NCI-H748 (cell line): ENCODE results near the gene MEPCE.
A peak's percentile ranks its signal among the peaks of the same experiment; 100 is the strongest.

Source experiments
- DNase-seq: peaks from one replicate; lab custom pipeline; 2025; ENCODE audit not compliant: unreplicated experiment; lab: John Stamatoyannopoulos, UW

Gene MEPCE

GRCh38 chr7:100481466-100481865 lies 51.8 kb downstream of the MEPCE start:
- no peak for DNase-seq

GRCh38 chr7:100482728-100483089 lies 53.1 kb downstream of the MEPCE start:
- DNase-seq, result no peak

DNA sequence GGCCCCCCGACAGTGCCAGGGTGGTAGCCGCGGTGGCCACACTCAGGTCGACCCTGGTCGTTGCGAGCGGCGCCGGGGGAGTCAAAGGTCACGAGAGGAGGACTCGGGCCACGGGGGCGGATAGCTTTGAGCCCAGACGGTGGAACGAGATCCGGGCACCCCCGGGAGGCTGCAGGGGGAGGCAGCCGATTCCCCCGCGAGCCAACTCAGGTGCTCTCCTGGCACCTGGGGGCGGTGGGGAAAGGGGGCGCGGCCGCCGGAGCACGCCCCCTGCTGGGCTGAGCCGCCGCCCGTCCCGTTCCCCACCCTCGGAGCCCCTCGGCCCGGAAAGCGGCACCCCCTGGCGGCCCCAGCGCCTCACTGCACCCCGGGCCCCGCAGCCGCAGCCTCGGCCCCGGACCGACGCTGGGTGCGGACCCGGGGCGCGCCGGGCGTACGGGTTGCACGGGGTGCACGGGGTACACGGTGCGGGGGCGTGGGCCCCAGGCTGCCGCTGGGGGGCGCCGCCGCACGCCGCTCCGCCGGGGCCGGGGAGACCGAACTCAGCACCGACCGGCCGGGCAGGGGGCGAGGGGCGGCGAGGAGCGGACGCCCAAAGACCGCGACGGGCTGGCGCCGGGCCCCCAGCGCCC lies 53.6 kb downstream of the MEPCE start:
- peak; percentile 71 for DNase-seq
